Measurements from ENCODE around the gene SPTLC3. TPM values are rescaled to one million over a fixed set of nuclear protein-coding genes. Genes with fewer than 3 reads are reported as not detected.

SPTLC3 gene
- total and polyA plus RNA-seq, 4 donors, result 3.0 to 23.2 (median 11.9) TPM

- Histone ChIP-seq H3K36me3 (ENCODE audit: control insufficient read depth in 4 of 4, insufficient read depth in 4 of 4, low read length in 4 of 4) (no peaks in the 10 kb centered on the region), H3K9me3 (ENCODE audit: control insufficient read depth in 4 of 4, insufficient read depth in 3 of 4, low read length in 3 of 4) (peaks cover 0 to 1% (median 0%) of the 10 kb centered on the region in 4 donors), H3K4me1 (ENCODE audit: control insufficient read depth in 5 of 5, insufficient read depth in 5 of 5, low read length in 5 of 5) (peaks cover 0 to 3% (median 0%) of the 10 kb centered on the region in 5 donors), H3K27me3 (ENCODE audit: control insufficient read depth in 3 of 3, insufficient read depth in 3 of 3, low read length in 2 of 3) (peaks cover 0 to 2% (median 0%) of the 10 kb centered on the region in 3 donors), H3K27ac (ENCODE audit: low read depth in 1 of 2, low read length in 1 of 2) (no peak overlapping the region), H3K4me3 (no peak overlapping the region), H3K9ac (ENCODE audit: insufficient read depth in 1 of 2, low read length in 2 of 2) (no peak overlapping the region)
- TF ChIP-seq, protein P1, sequence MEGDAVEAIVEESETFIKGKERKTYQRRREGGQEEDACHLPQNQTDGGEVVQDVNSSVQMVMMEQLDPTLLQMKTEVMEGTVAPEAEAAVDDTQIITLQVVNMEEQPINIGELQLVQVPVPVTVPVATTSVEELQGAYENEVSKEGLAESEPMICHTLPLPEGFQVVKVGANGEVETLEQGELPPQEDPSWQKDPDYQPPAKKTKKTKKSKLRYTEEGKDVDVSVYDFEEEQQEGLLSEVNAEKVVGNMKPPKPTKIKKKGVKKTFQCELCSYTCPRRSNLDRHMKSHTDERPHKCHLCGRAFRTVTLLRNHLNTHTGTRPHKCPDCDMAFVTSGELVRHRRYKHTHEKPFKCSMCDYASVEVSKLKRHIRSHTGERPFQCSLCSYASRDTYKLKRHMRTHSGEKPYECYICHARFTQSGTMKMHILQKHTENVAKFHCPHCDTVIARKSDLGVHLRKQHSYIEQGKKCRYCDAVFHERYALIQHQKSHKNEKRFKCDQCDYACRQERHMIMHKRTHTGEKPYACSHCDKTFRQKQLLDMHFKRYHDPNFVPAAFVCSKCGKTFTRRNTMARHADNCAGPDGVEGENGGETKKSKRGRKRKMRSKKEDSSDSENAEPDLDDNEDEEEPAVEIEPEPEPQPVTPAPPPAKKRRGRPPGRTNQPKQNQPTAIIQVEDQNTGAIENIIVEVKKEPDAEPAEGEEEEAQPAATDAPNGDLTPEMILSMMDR (IDR thresholded peaks at IDR 0.05; ENCODE audit: control extremely low read depth, extremely low read depth), result no peak
- WGBS, 2 donors, result 53 to 86% methylated on average over 3 of the region's 3 CpGs
- DNase-seq, result peak in 2 of 3 donors; percentile 21 to 54
- ATAC-seq (ENCODE audit: insufficient read depth, low FRiP score), result no peak
Measured at GRCh38 chr20:12963416-12963815, 45.4 kb upstream of the SPTLC3 start.

DNA sequence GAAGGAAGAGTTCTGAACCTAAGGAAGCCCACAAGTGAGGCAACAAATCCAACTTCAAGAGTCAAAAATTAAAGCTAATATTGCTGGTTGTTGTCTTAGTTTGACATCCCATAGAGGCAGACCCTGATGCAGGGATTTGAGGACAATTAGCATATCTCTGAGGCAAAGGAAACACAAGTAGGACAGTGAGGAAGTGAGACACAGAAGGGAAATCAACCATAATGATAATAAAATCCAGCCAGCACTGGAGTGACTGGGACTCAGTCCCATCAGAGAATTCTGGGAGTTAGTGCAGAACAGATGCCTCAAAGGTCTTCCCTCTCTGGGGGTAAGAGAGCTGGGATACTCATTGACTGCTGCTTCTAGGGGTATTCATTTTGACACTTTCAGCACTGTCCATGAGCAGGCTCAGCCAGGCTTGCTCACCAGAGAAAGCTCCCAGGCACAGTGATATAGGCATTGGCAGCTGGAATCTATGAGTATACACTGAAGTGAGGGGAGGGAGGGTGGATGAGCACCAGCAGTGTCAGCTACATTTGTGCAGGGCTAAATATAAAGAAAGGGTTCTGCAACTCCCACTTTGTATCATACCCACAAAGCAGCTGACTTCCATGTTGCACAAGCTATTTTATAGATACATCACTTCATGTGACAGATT, 43.4 kb upstream of the SPTLC3 start:
- TF ChIP-seq, protein P1 (IDR thresholded peaks at IDR 0.05; ENCODE audit: control extremely low read depth, extremely low read depth), result no peak
- DNase-seq (peak in 1 of 3 donors; percentile 30), ATAC-seq (ENCODE audit: insufficient read depth, low FRiP score) (no peak)
- H3K36me3 ChIP-seq (ENCODE audit: control insufficient read depth in 4 of 4, insufficient read depth in 4 of 4, low read length in 4 of 4), result no peaks in the 10 kb centered on the region
- H3K9me3 ChIP-seq (ENCODE audit: control insufficient read depth in 4 of 4, insufficient read depth in 3 of 4, low read length in 3 of 4), result peaks cover 0 to 2% (median 0%) of the 10 kb centered on the region in 4 donors
- H3K27me3 ChIP-seq (ENCODE audit: control insufficient read depth in 3 of 3, insufficient read depth in 3 of 3, low read length in 2 of 3), result peaks cover 0 to 2% (median 0%) of the 10 kb centered on the region in 3 donors
- H3K4me1 ChIP-seq (ENCODE audit: control insufficient read depth in 5 of 5, insufficient read depth in 5 of 5, low read length in 5 of 5), result peaks cover 0 to 3% (median 0%) of the 10 kb centered on the region in 5 donors
- H3K4me3 ChIP-seq, result no peak overlapping the region
- H3K9ac ChIP-seq (ENCODE audit: insufficient read depth in 1 of 2, low read length in 2 of 2), result no peak overlapping the region
- H3K27ac ChIP-seq (ENCODE audit: low read depth in 1 of 2, low read length in 1 of 2), result no peak overlapping the region

DNA sequence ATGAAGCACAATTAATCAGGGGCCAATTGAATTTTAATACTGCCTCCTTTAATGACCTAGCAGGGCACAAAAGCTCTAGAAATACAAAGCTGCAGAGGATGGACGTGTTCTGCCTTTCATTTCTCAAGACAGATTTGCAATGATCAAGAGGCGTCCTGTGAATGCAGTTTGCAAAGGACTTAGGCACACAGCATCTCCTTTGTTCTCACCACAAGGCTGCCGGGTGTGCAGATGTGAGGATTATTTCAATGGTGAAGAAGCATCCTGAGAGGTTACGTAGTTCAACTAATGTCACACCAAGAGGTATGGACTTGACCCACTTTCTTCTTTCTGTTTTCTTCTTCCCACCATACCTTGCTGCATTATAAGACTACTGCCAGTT, 42.9 kb upstream of the SPTLC3 start:
- H3K27ac ChIP-seq (ENCODE audit: low read depth in 1 of 2, low read length in 1 of 2), result no peak overlapping the region
- H3K4me1 ChIP-seq (ENCODE audit: control insufficient read depth in 5 of 5, insufficient read depth in 5 of 5, low read length in 5 of 5), result peaks cover 0 to 3% (median 0%) of the 10 kb centered on the region in 5 donors
- no peak for ATAC-seq (ENCODE audit: insufficient read depth, low FRiP score)
- peaks cover 0 to 2% (median 0%) of the 10 kb centered on the region in 3 donors for H3K27me3 ChIP-seq (ENCODE audit: control insufficient read depth in 3 of 3, insufficient read depth in 3 of 3, low read length in 2 of 3)
- H3K36me3 ChIP-seq (ENCODE audit: control insufficient read depth in 4 of 4, insufficient read depth in 4 of 4, low read length in 4 of 4), result no peaks in the 10 kb centered on the region
- H3K4me3 ChIP-seq, result no peak overlapping the region
- no peak for DNase-seq
- no peak overlapping the region for H3K9ac ChIP-seq (ENCODE audit: insufficient read depth in 1 of 2, low read length in 2 of 2)
- peaks cover 0 to 2% (median 0%) of the 10 kb centered on the region in 4 donors for H3K9me3 ChIP-seq (ENCODE audit: control insufficient read depth in 4 of 4, insufficient read depth in 3 of 4, low read length in 3 of 4)
- WGBS, 2 donors, result 84 to 88% methylated on average over 4 of the region's 4 CpGs
- TF ChIP-seq, protein P1 (IDR thresholded peaks at IDR 0.05; ENCODE audit: control extremely low read depth, extremely low read depth), result no peak
